Keratinocyte (primary cell): ENCODE results near the gene SPATA31C1. TPM values are rescaled to one million over a fixed set of nuclear protein-coding genes. Genes with fewer than 3 reads are reported as not detected.
"Not testable (repeated sequence)": the region's sequence is repeated elsewhere in the genome, so short reads cannot be mapped to it uniquely, and the experiment has no call there.

Source experiments
- DNase-seq: peaks from one replicate; pipeline ENCODE4 v3.0.0-alpha.2; 2011; ENCODE audit warnings: low read depth, missing footprints, low spot score
- FAIRE-seq: peaks from 2 replicates; lab custom pipeline; 2011; peaks lifted over from hg19 to GRCh38; lab: Jason Lieb, UNC
- H2AFZ ChIP-seq: 2 replicates; pipeline ENCODE4 v1.6.0; 2012; ENCODE audit warnings: low read length, control low read depth, inconsistent platforms; ENCODE audit not compliant: control insufficient read depth
- H3K27ac ChIP-seq: 2 replicates; pipeline ENCODE4 v1.5.1; 2011; ENCODE audit warnings: low read length; ENCODE audit not compliant: control insufficient read depth, insufficient read depth
- H3K27me3 ChIP-seq: 3 replicates; pipeline ENCODE4 v1.6.0; 2011; ENCODE audit warnings: low read length; ENCODE audit not compliant: control insufficient read depth, insufficient read depth; ENCODE audit errors: extremely low read depth
- H3K36me3 ChIP-seq, 2 experiments: 2 replicates in 1 of 2; 3 replicates in 1 of 2; pipeline ENCODE4 v1.5.1; 2011; ENCODE audit warnings: low read length in 2 of 2, mild to moderate bottlenecking in 1 of 2; ENCODE audit not compliant: control insufficient read depth in 2 of 2, insufficient read depth in 2 of 2; ENCODE audit errors: extremely low read depth in 1 of 2
- H3K4me1 ChIP-seq: 3 replicates; pipeline ENCODE4 v1.5.1; 2011; ENCODE audit warnings: low read length; ENCODE audit not compliant: control insufficient read depth, insufficient read depth; ENCODE audit errors: extremely low read depth
- H3K4me2 ChIP-seq: 3 replicates; pipeline ENCODE4 v1.6.0; 2011; ENCODE audit warnings: low read depth, low read length; ENCODE audit not compliant: control insufficient read depth, insufficient read depth; ENCODE audit errors: extremely low read depth
- H3K4me3 ChIP-seq, 3 experiments: fragments of 200-600 bp in 1 of 3; sonication (generic) in 1 of 3; 2 replicates in 2 of 3; 3 replicates in 1 of 3; pipeline ENCODE4 v1.5.1; 2011 to 2016; ENCODE audit warnings: low read length in 3 of 3, mild to moderate bottlenecking in 3 of 3, control low read depth in 2 of 3, inconsistent platforms in 1 of 3, low read depth in 1 of 3, mixed read lengths in 1 of 3, mixed run types in 1 of 3, moderate library complexity in 1 of 3; ENCODE audit not compliant: control insufficient read depth in 2 of 3, insufficient read depth in 2 of 3; ENCODE audit errors: extremely low read depth in 1 of 3
- H3K79me2 ChIP-seq: 2 replicates; pipeline ENCODE4 v1.6.0; 2012; ENCODE audit warnings: low read length; ENCODE audit not compliant: control insufficient read depth, insufficient read depth
- H3K9ac ChIP-seq: 3 replicates; pipeline ENCODE4 v1.6.0; 2011; ENCODE audit warnings: low read length; ENCODE audit not compliant: control insufficient read depth, insufficient read depth; ENCODE audit errors: extremely low read depth
- H3K9me1 ChIP-seq: 3 replicates; pipeline ENCODE4 v1.6.0; 2011; ENCODE audit warnings: low read length; ENCODE audit not compliant: control insufficient read depth, insufficient read depth; ENCODE audit errors: extremely low read depth
- H3K9me3 ChIP-seq: 2 replicates; pipeline ENCODE4 v1.5.1; 2012; ENCODE audit warnings: low read depth, low read length; ENCODE audit not compliant: control insufficient read depth
- H4K20me1 ChIP-seq: 3 replicates; pipeline ENCODE4 v1.6.0; 2011; ENCODE audit warnings: low read length; ENCODE audit not compliant: control insufficient read depth, insufficient read depth; ENCODE audit errors: extremely low read depth
- CTCF ChIP-seq, 3 experiments: IDR thresholded peaks in 1 of 3; conservative IDR thresholded peaks in 1 of 3; optimal IDR thresholded peaks in 1 of 3; 2 replicates in 2 of 3; 3 replicates in 1 of 3; pipeline versions ENCODE3 to v1.5.1; 2011; ENCODE audit warnings: low read length in 3 of 3, mild to moderate bottlenecking in 3 of 3, moderate library complexity in 2 of 3, control low read depth in 1 of 3, inconsistent platforms in 1 of 3; ENCODE audit not compliant: insufficient read depth in 2 of 3; ENCODE audit errors: extremely low read depth in 1 of 3
- EZH2 ChIP-seq: IDR thresholded peaks from one replicate; pipeline ENCODE4 v1.6.1; 2012; ENCODE audit warnings: inconsistent platforms, mild to moderate bottlenecking, low read length, moderate library complexity
- dilution Hi-C: fragments of 300-500 bp; cut with MboI; formaldehyde crosslinking; loops from one replicate; pipeline ENCODE4 v1.7.0; 2020; ENCODE audit warnings: low sequenced_read_pairs; ENCODE audit not compliant: extremely low pct_ligation_motif_present
- polyA minus RNA-seq, 3 experiments: library from RNA; depleted of rRNA, polyadenylated mRNA; stranded (reverse); fragments of >200 nt; gene quantifications; 1 replicate in 1 of 3; 2 replicates in 1 of 3; 3 replicates in 1 of 3; pipeline ENCODE4 v1.2.3, GENCODE V29; 2011
- polyA plus RNA-seq, 5 experiments: library from polyadenylated mRNA; depleted of rRNA in 3 of 5; stranded (reverse) in 3 of 5; stranded (forward) in 1 of 5; unstranded in 1 of 5; fragments of >200 nt; gene quantifications; 1 replicate in 1 of 5; 2 replicates in 3 of 5; 3 replicates in 1 of 5; pipeline versions ENCODE4 v1.2.1 to v1.2.3, GENCODE V29; 2011 to 2012; ENCODE audit warnings: missing spikeins in 2 of 5, low read depth in 1 of 5, low replicate concordance in 1 of 5

SPATA31C1 gene
- polyA plus RNA-seq: not detected in 3 replicates
- not detected for polyA plus RNA-seq (2011; ENCODE audit: low read depth)
- not detected in 2 replicates for polyA plus RNA-seq (2011; cell fraction: cytosol; rRNA removed)
- not detected in 2 replicates for polyA plus RNA-seq (2011; cell fraction: nucleus; rRNA removed)
- not detected in 2 replicates for polyA plus RNA-seq (2012; ENCODE audit: low replicate concordance)
- polyA minus RNA-seq: not detected in 3 replicates
- not detected for polyA minus RNA-seq (2011; cell fraction: cytosol; rRNA and poly(A)+ RNA removed)
- not detected in 2 replicates for polyA minus RNA-seq (2011; cell fraction: nucleus; rRNA and poly(A)+ RNA removed)

- H3K9me1 ChIP-seq, dilution Hi-C loops, H2AFZ ChIP-seq, H3K27me3 ChIP-seq, H3K79me2 ChIP-seq, H3K4me3 ChIP-seq, H3K9me3 ChIP-seq, H3K9ac ChIP-seq, H3K4me2 ChIP-seq, DNase-seq, H3K4me1 ChIP-seq, H3K36me3 ChIP-seq, H4K20me1 ChIP-seq, FAIRE-seq, H3K27ac ChIP-seq: not testable (repeated sequence)
These were observed at the start of gene SPATA31C1 for GRCh38 chr9:87917662-87918061. Gene SPATA31C1, plus strand, starts transcription at chr9:87917962.

GRCh38 chr9:87868175-87868574 lies 49.6 kb upstream of the SPATA31C1 start:
- no peaks in the 10 kb centered on the region for H3K27me3 ChIP-seq
- FAIRE-seq: no peak
- no peak overlapping the region for H3K9ac ChIP-seq
- no peaks in the 10 kb centered on the region for H3K9me3 ChIP-seq
- no peaks in the 10 kb centered on the region for H3K9me1 ChIP-seq
- no peaks in the 10 kb centered on the region for H4K20me1 ChIP-seq
- H3K36me3 ChIP-seq: no peaks in the 10 kb centered on the region
- H3K27ac ChIP-seq: no peak overlapping the region
- dilution Hi-C loops: no loop called here
- TF ChIP-seq CTCF (optimal IDR thresholded peaks at IDR 0.05 in 1 of 3, IDR thresholded peaks at IDR 0.05 in 1 of 3, conservative IDR thresholded peaks at IDR 0.05 in 1 of 3; ENCODE audit: extremely low read depth in 1 of 3, insufficient read depth in 2 of 3, low read length in 3 of 3): no peak
- no peak for TF ChIP-seq EZH2
- H3K79me2 ChIP-seq: no peaks in the 10 kb centered on the region
- no peak overlapping the region for H2AFZ ChIP-seq
- peaks cover 1% of the 10 kb centered on the region for H3K4me1 ChIP-seq
- H3K4me3 ChIP-seq: no peak overlapping the region
- no peak overlapping the region for H3K4me2 ChIP-seq
- no peak for DNase-seq

- DNase-seq (no peak), FAIRE-seq (no peak)
- Histone ChIP-seq H3K9me3 (no peaks in the 10 kb centered on the region), H3K4me3 (no peak overlapping the region), H4K20me1 (no peaks in the 10 kb centered on the region), H2AFZ (no peak overlapping the region), H3K36me3 (no peaks in the 10 kb centered on the region), H3K27me3 (peaks cover 3% of the 10 kb centered on the region), H3K9ac (no peak overlapping the region), H3K4me1 (no peaks in the 10 kb centered on the region), H3K9me1 (no peaks in the 10 kb centered on the region), H3K79me2 (no peaks in the 10 kb centered on the region), H3K4me2 (no peak overlapping the region), H3K27ac (no peak overlapping the region)
- dilution Hi-C loops: no loop called here
- TF ChIP-seq CTCF (optimal IDR thresholded peaks at IDR 0.05 in 1 of 3, IDR thresholded peaks at IDR 0.05 in 1 of 3, conservative IDR thresholded peaks at IDR 0.05 in 1 of 3; ENCODE audit: extremely low read depth in 1 of 3, insufficient read depth in 2 of 3, low read length in 3 of 3) (no peak), EZH2 (no peak)
These were observed 49.1 kb upstream of the SPATA31C1 start for GRCh38 chr9:87868635-87869034.
